ENCODE results near the gene GAB2.

The GAB2 gene

GRCh38 chr11:78268591-78269410 is 148.8 kb downstream of the GAB2 start:
- DNase-seq, result no peak

- DNase-seq, result no peak
Observed at GRCh38 chr11:78266451-78266850, 151.2 kb downstream of the GAB2 start.

GRCh38 chr11:78265326-78265725 is 152.3 kb downstream of the GAB2 start:
- DNase-seq, result no peak

GRCh38 chr11:78262691-78263090 is 154.9 kb downstream of the GAB2 start:
- no peak for DNase-seq

- no peak for DNase-seq
Observed at GRCh38 chr11:78262238-78262637, 155.4 kb downstream of the GAB2 start.

- no peak for DNase-seq
Observed at GRCh38 chr11:78261828-78262227, 155.8 kb downstream of the GAB2 start.

- no peak for DNase-seq
Observed at GRCh38 chr11:78261367-78261766, 156.3 kb downstream of the GAB2 start.

- DNase-seq, result no peak
Observed at GRCh38 chr11:78259777-78260487, 157.7 kb downstream of the GAB2 start.

- no peak for DNase-seq
Observed at GRCh38 chr11:78257654-78258053, 160.0 kb downstream of the GAB2 start.

- peak; percentile 76 for DNase-seq
Observed at GRCh38 chr11:78256962-78257361, 160.7 kb downstream of the GAB2 start.

GRCh38 chr11:78255919-78256318 is 161.7 kb downstream of the GAB2 start:
- no peak for DNase-seq

- DNase-seq, result no peak
Observed at GRCh38 chr11:78254268-78254667, 163.4 kb downstream of the GAB2 start.

- no peak for DNase-seq
Observed at GRCh38 chr11:78253797-78254196, 163.8 kb downstream of the GAB2 start.

- DNase-seq, result no peak
Observed at GRCh38 chr11:78251083-78251775, 166.4 kb downstream of the GAB2 start.

- DNase-seq, result no peak
Observed at GRCh38 chr11:78250099-78250498, 167.5 kb downstream of the GAB2 start.

- no peak for DNase-seq
Observed at GRCh38 chr11:78248903-78249302, 168.7 kb downstream of the GAB2 start.

- no peak for DNase-seq
Observed at GRCh38 chr11:78248191-78248590, 169.4 kb downstream of the GAB2 start.

- DNase-seq, result no peak
Observed at GRCh38 chr11:78244546-78245255, 172.9 kb downstream of the GAB2 start.

- DNase-seq, result no peak
Observed at GRCh38 chr11:78244080-78244479, 173.5 kb downstream of the GAB2 start.

GRCh38 chr11:78241475-78241874 is 176.1 kb downstream of the GAB2 start:
- no peak for DNase-seq

- DNase-seq, result no peak
Observed at GRCh38 chr11:78239781-78240180, 177.8 kb downstream of the GAB2 start.

GRCh38 chr11:78237293-78238046 is 180.2 kb downstream of the GAB2 start:
- DNase-seq, result no peak
